DND-41 (cell line): ENCODE measurements around the gene PDE6B.

Experiments used
- EZH2 ChIP-seq: IDR thresholded peaks from 3 replicates; pipeline ENCODE4 v1.6.1; 2012; ENCODE audit warnings: borderline replicate concordance, low read depth, mild to moderate bottlenecking, moderate library complexity, low read length, inconsistent platforms; ENCODE audit not compliant: severe bottlenecking
- TF ChIP-seq, protein P1 (sequence below): IDR thresholded peaks from 2 replicates; pipeline ENCODE4 v1.5.1; 2012; ENCODE audit warnings: borderline replicate concordance, low read length, moderate library complexity, mild to moderate bottlenecking; ENCODE audit not compliant: poor library complexity, severe bottlenecking; ENCODE audit errors: extremely low read depth

DNA sequence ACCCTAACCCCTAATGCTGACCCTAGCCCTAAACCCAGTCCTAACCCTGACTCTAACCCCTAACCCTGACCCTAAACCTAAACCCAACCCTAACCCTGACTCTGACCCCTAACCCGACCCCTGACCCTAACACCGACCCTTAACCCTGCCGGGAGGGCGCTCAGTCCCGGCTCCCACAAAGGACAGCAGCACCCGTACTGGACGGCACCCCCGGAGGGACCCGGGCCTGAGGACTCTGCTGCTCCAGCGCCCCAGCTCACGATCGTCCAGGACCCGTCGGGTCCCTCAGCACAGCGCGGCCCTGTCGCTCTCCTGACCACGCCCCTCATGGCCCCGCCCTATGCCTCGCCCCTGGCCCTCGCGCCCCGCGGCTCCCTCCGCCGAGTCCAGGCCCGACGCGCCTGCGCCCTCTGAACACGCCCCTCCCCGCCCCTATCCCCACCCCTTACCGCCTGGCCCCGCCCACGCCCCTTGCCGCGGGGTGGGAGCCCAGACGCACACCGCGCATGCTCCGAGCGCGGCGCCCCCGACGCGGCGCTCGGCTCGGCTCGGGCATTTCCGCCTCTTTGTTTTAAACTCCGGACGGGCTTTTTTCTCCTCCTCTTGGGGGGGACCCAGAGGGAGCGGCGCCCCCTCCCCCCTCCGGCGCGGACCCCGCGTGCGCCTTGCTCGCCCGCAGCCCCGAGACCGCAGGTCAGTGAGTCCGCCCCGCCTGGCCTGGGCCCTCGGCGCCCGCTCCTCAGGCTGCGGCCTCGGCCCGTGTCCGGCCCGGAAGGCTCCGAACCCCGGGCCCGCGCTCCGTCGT is 80.1 kb downstream of the PDE6B start, which contains the start of gene PCGF3:
- TF ChIP-seq EZH2: no peak
- TF ChIP-seq, protein P1, sequence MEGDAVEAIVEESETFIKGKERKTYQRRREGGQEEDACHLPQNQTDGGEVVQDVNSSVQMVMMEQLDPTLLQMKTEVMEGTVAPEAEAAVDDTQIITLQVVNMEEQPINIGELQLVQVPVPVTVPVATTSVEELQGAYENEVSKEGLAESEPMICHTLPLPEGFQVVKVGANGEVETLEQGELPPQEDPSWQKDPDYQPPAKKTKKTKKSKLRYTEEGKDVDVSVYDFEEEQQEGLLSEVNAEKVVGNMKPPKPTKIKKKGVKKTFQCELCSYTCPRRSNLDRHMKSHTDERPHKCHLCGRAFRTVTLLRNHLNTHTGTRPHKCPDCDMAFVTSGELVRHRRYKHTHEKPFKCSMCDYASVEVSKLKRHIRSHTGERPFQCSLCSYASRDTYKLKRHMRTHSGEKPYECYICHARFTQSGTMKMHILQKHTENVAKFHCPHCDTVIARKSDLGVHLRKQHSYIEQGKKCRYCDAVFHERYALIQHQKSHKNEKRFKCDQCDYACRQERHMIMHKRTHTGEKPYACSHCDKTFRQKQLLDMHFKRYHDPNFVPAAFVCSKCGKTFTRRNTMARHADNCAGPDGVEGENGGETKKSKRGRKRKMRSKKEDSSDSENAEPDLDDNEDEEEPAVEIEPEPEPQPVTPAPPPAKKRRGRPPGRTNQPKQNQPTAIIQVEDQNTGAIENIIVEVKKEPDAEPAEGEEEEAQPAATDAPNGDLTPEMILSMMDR: no peak
